Stomach (tissue), 9 donors: ENCODE data around the gene DRC1. TPM values are rescaled to one million over a fixed set of nuclear protein-coding genes. Genes with fewer than 3 reads are reported as not detected.

Experiments used
- DNase-seq, 2 donors: peaks; one replicate each; pipeline versions ENCODE4 v3.0.0 to v3.0.0-alpha.2; 2013 to 2019
- H3K27ac ChIP-seq, 5 donors: fragments of 200-600 bp in 4 of 5; sonication (generic) in 4 of 5; one replicate each; pipeline ENCODE4 v1.5.1; 2013 to 2019; ENCODE audit warnings: mild to moderate bottlenecking in 1 of 5, moderate library complexity in 1 of 5
- H3K27me3 ChIP-seq, 3 donors: fragments of 200-600 bp; sonication (generic); one replicate each; pipeline ENCODE4 v1.5.1; 2017 to 2019; ENCODE audit warnings: mixed run types in 1 of 3
- H3K36me3 ChIP-seq, 4 donors: fragments of 200-600 bp; sonication (generic); 1 replicate in 3 of 4; 2 replicates in 1 of 4; pipeline ENCODE4 v1.5.1; 2016 to 2019
- H3K4me1 ChIP-seq, 4 donors: fragments of 200-600 bp; sonication (generic); one replicate each; pipeline ENCODE4 v1.5.1; 2016 to 2019
- H3K4me3 ChIP-seq, 4 donors: fragments of 200-600 bp; sonication (generic) in 3 of 4; one replicate each; pipeline ENCODE4 v1.5.1; 2016 to 2019; ENCODE audit warnings: mild to moderate bottlenecking in 1 of 4
- H3K9me3 ChIP-seq, 4 donors: fragments of 200-600 bp; sonication (generic); one replicate each; pipeline ENCODE4 v1.5.1; 2016 to 2019
- CTCF ChIP-seq, 7 experiments: fragments of 450-650 bp in 4 of 7; fragments of 200-600 bp in 3 of 7; sonication (generic) in 3 of 7; IDR thresholded peaks; one replicate each; pipeline ENCODE4 v1.5.1; 2016 to 2019; ENCODE audit warnings: antibody characterized with exemption in 7 of 7, control low read depth in 2 of 7, mild to moderate bottlenecking in 1 of 7
- EP300 ChIP-seq: sonication (generic); formaldehyde crosslinking; IDR thresholded peaks from one replicate; pipeline ENCODE4 v1.6.1; 2017; ENCODE audit warnings: antibody characterized with exemption
- POLR2A ChIP-seq, 4 donors: fragments of 450-650 bp; IDR thresholded peaks; one replicate each; pipeline ENCODE4 v1.6.1; 2016; ENCODE audit warnings: antibody characterized with exemption in 4 of 4, control low read depth in 2 of 4, mild to moderate bottlenecking in 1 of 4, moderate library complexity in 1 of 4
- POLR2AphosphoS5 ChIP-seq, 3 donors: sonication (generic); formaldehyde crosslinking; IDR thresholded peaks; one replicate each; pipeline ENCODE4 v1.6.1; 2016; ENCODE audit warnings: antibody characterized with exemption in 3 of 3
- WGBS, 5 donors: extraction: QIAGEN DNeasy Blood & Tissue Kit in 3 of 5; methylation state at CpG; one replicate each; pipeline versions ENCODE4 v1.1.5 to v1.1.7; 2013 to 2018; 5-methylcytosine and 5-hydroxymethylcytosine counted together
- intact Hi-C: fragments of 100-400 bp; cut with DNase I; formaldehyde crosslinking; loops from one replicate; pipeline ENCODE4 v1.15.1; 2023; ENCODE audit warnings: low total_unique reads
- polyA plus RNA-seq, 3 donors: library from polyadenylated mRNA; stranded (reverse); fragments of 200-250 nt; gene quantifications; one replicate each; pipeline ENCODE4 v1.2.3, GENCODE V29; 2013
- total RNA-seq, 5 donors: library from RNA; depleted of rRNA; stranded (reverse); fragments of >200 nt; gene quantifications; one replicate each; pipeline versions ENCODE4 v1.1.0 to v1.2.3, GENCODE V29; 2014 to 2016
- donor health status: healthy with polysubstance abuse.
- donor health status: Bipolar disorder and iron deficiency.
- donor health status: healthy.

Gene DRC1
- total and polyA plus RNA-seq, 8 donors = 2.2 TPM; not detected in 7

- WGBS, 5 donors = 46 to 76% (median 51%) methylated on average over 4 of the region's 4 CpGs
- Histone ChIP-seq H3K9me3 (no peaks in the 10 kb centered on the region), H3K36me3 (peaks cover 0 to 36% (median 28%) of the 10 kb centered on the region in 4 donors), H3K27ac (no peak overlapping the region), H3K27me3 (no peaks in the 10 kb centered on the region), H3K4me3 (no peak overlapping the region), H3K4me1 (peaks cover 0 to 9% (median 0%) of the 10 kb centered on the region in 4 donors)
- TF ChIP-seq POLR2AphosphoS5 (IDR thresholded peaks at IDR 0.05) (no peak), POLR2A (IDR thresholded peaks at IDR 0.05) (no peak), EP300 (no peak), CTCF (IDR thresholded peaks at IDR 0.05) (no peak)
- intact Hi-C loops = no loop called here
- no peak for DNase-seq
These were observed 7.0 kb upstream of the DRC1 start for GRCh38 chr2:26394694-26395093.

DNA sequence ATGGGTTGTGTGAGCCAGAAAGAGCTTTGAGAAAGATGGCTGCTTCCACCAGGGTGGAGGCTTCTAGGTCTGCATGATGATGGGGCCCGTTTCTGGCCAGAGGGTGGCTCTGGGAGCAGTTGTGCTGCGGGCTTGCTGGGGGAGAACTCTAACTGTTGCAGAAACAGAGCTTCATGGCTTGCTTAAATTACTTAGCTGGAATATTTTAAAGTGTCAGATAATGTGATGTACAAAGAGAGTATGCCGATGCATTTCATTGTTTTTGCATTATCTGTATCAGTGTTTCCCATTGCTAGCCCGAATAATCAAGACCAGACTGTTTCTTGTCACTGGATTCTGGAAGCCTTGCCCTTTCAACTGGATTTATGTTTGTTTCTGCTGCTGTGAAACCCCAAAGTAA lies 6.3 kb upstream of the DRC1 start:
- no peaks in the 10 kb centered on the region for H3K9me3 ChIP-seq
- WGBS, 5 donors = 67 to 84% (median 79%) methylated on average over 4 of the region's 4 CpGs
- intact Hi-C loops = no loop called here

GRCh38 chr2:26396734-26397298 lies 4.9 kb upstream of the DRC1 start:
- DNase-seq = no peak
- Histone ChIP-seq H3K4me1 (peaks cover 4 to 14% (median 5%) of the 10 kb centered on the region in 4 donors), H3K27ac (no peak overlapping the region), H3K27me3 (peaks cover 0 to 4% (median 4%) of the 10 kb centered on the region in 3 donors), H3K4me3 (no peak overlapping the region), H3K9me3 (no peaks in the 10 kb centered on the region), H3K36me3 (peaks cover 0 to 15% (median 11%) of the 10 kb centered on the region in 4 donors)
- intact Hi-C loops = no loop called here
- TF ChIP-seq POLR2A (IDR thresholded peaks at IDR 0.05) (no peak), POLR2AphosphoS5 (IDR thresholded peaks at IDR 0.05) (no peak), EP300 (no peak), CTCF (IDR thresholded peaks at IDR 0.05) (no peak)
- 85 to 92% (median 91%) methylated on average over 5 of the region's 5 CpGs for WGBS, 5 donors

More for the DNA sequence above, 6.3 kb upstream of the DRC1 start:
- TF ChIP-seq POLR2A (IDR thresholded peaks at IDR 0.05) = no peak
- no peak for TF ChIP-seq CTCF (IDR thresholded peaks at IDR 0.05)
- no peak for TF ChIP-seq EP300
- no peak for TF ChIP-seq POLR2AphosphoS5 (IDR thresholded peaks at IDR 0.05)
- Histone ChIP-seq H3K4me1 (peaks cover 0 to 9% (median 0%) of the 10 kb centered on the region in 4 donors), H3K36me3 (peaks cover 0 to 29% (median 21%) of the 10 kb centered on the region in 4 donors), H3K4me3 (no peak overlapping the region), H3K27ac (no peak overlapping the region), H3K27me3 (no peaks in the 10 kb centered on the region)
- no peak for DNase-seq

DNA sequence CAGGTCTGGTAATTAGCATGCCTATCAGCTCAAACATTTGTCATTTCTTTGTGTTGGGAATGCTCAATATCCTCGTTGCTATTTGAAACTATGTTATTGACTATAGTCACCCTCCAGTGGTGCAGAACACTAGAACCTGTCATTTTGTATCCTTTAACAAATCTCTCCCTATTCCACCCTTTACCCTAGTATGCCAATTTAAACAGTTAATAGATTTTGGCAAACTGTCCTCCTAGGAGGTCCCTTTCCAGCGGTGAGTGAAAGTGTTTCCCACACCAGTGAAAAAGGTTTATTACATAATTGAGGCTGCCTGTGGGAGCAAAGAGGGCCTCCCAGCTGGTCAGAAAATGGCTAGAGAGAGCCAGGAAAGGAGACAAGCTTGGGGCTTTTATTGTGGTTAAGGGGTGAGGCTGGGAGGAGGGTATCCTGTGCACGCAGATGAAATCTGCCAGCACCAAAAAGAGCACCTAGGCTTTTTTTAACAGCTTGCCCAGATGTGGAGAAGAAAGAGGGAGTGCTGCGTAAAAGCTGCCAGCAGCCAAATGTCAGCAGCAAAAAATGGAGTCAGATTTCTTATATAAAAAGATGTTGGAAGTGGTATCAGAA lies 1.8 kb upstream of the DRC1 start:
- intact Hi-C loops = no loop called here
- DNase-seq = no peak
- WGBS, 5 donors = 40 to 57% (median 49%) methylated on average over 4 of the region's 4 CpGs
- H3K27ac ChIP-seq = no peak overlapping the region
- peaks cover 0 to 6% (median 3%) of the 10 kb centered on the region in 4 donors for H3K36me3 ChIP-seq
- no peak overlapping the region for H3K4me3 ChIP-seq
- H3K9me3 ChIP-seq = no peaks in the 10 kb centered on the region
- H3K27me3 ChIP-seq = peaks cover 0 to 13% (median 8%) of the 10 kb centered on the region in 3 donors
- TF ChIP-seq CTCF (IDR thresholded peaks at IDR 0.05) = no peak
- TF ChIP-seq EP300 = no peak
- no peak for TF ChIP-seq POLR2A (IDR thresholded peaks at IDR 0.05)
- peaks cover 6 to 13% (median 9%) of the 10 kb centered on the region in 4 donors for H3K4me1 ChIP-seq
